ENCODE data around the gene ANKRD45. TPM values are rescaled to one million over a fixed set of nuclear protein-coding genes. Genes with fewer than 3 reads are reported as not detected.
"Not testable (repeated sequence)": the region's sequence is repeated elsewhere in the genome, so short reads cannot be mapped to it uniquely, and the experiment has no call there.

The ANKRD45 gene
- total RNA-seq, 1 experiment from 2014 or later = not detected

DNA sequence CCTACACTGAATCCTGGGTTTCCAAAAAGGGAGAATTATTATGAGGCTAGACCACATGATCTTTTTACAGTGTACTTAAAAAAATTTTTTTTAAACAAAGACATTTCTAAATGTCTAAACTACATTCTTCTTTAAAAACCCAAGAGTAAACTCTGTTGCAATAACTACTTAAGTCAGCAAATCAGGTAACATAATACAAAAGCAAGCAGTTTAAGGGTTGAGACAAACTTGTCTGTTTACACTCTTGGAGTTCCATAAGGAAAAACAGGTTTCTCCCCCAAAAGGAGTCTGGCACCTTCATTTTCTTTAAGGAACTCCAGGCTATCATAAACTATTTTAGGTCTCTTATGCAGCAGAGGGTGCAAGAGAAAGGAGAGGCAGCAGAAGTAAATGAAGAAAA is 12.5 kb upstream of the ANKRD45 start:
- in situ Hi-C loops (cut with HindIII; ENCODE audit: low pct_unique_long_range_greater_than_20kb, low sequenced_read_pairs) = no loop called here
- no peak for DNase-seq (ENCODE audit: low read depth, low spot score)
- no peak for ATAC-seq
- Histone ChIP-seq H3K27me3 (ENCODE audit: control insufficient read depth, insufficient read depth, low read length) (no peaks in the 10 kb centered on the region), H3K4me3 (ENCODE audit: low read depth in 2 of 2, low read length in 2 of 2) (no peak overlapping the region), H3K36me3 (ENCODE audit: control insufficient read depth, insufficient read depth, low read length) (no peaks in the 10 kb centered on the region), H3K27ac (ENCODE audit: low read length) (no peak overlapping the region), H3K9me3 (ENCODE audit: control insufficient read depth, insufficient read depth, low read depth, low read length) (no peaks in the 10 kb centered on the region), H3K4me1 (ENCODE audit: control insufficient read depth, insufficient read depth, low read length) (no peaks in the 10 kb centered on the region)
- no peak for TF ChIP-seq POLR2AphosphoS5 (IDR thresholded peaks at IDR 0.05; ENCODE audit: low read depth, low read length)
- no peak for TF ChIP-seq TCF7L2 (IDR thresholded peaks at IDR 0.05; ENCODE audit: low read depth, low read length)
- BruUV-seq (replicated peaks) = no TSS peak
- POLR2A ChIA-PET = no interaction called here
- CTCF ChIA-PET = interaction anchor here (0.6 kb wide), 1 partner anchor 36 kb away, joined by 6 read pairs; no protein-coding TSS in a partner anchor
- intact Hi-C loops (cut with micrococcal nuclease; ENCODE audit: unreplicated experiment) = no loop called here

DNA sequence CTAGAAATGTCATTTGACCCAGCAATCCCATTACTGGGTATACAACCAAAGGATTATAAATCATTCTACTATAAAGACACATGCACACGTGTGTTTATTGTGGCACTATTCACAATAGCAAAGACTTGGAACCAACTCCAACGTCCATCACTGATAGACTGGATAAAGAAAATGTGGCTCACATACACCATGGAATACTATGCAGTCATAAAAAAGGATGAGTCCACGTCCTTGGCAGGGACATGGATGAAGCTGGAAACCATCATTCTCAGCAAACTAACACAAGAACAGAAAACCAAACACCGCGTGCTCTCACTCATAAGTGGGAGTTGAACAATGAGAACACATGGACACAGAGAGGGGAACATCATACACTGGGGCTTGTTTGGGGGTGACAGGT is 10.5 kb upstream of the ANKRD45 start:
- H3K27ac ChIP-seq (ENCODE audit: low read length); POLR2A ChIA-PET; ATAC-seq; intact Hi-C loops (cut with micrococcal nuclease; ENCODE audit: unreplicated experiment); CTCF ChIA-PET; H3K9me3 ChIP-seq (ENCODE audit: control insufficient read depth, insufficient read depth, low read depth, low read length); BruUV-seq (replicated peaks); H3K4me1 ChIP-seq (ENCODE audit: control insufficient read depth, insufficient read depth, low read length); H3K27me3 ChIP-seq (ENCODE audit: control insufficient read depth, insufficient read depth, low read length); H3K4me3 ChIP-seq (ENCODE audit: low read depth in 2 of 2, low read length in 2 of 2); DNase-seq (ENCODE audit: low read depth, low spot score); in situ Hi-C loops (cut with HindIII; ENCODE audit: low pct_unique_long_range_greater_than_20kb, low sequenced_read_pairs); H3K36me3 ChIP-seq (ENCODE audit: control insufficient read depth, insufficient read depth, low read length): not testable (repeated sequence)

DNA sequence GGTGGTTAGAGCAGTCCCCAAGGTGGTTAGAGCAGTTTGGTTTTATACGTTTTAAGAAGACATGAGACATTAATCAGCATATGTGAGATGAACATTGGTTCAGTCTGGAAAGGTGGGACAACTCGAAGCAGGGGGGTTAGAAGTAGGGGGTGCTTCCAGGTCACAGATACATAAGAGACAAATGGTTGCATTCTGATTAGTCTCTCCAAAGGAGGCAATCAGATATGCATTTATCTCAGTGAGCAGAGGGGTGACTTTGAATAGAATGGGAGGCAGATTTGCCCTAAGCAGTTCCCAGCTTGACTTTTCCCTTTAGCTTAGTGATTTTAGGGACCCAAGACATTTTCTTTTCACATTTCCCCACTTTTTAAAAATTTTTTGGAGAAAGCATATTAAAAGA is 4.8 kb upstream of the ANKRD45 start:
- H3K27ac ChIP-seq (ENCODE audit: low read length); BruUV-seq (replicated peaks); POLR2A ChIA-PET; DNase-seq (ENCODE audit: low read depth, low spot score); ATAC-seq; H3K27me3 ChIP-seq (ENCODE audit: control insufficient read depth, insufficient read depth, low read length); H3K36me3 ChIP-seq (ENCODE audit: control insufficient read depth, insufficient read depth, low read length); H3K9me3 ChIP-seq (ENCODE audit: control insufficient read depth, insufficient read depth, low read depth, low read length); H3K4me3 ChIP-seq (ENCODE audit: low read depth in 2 of 2, low read length in 2 of 2); in situ Hi-C loops (cut with HindIII; ENCODE audit: low pct_unique_long_range_greater_than_20kb, low sequenced_read_pairs); intact Hi-C loops (cut with micrococcal nuclease; ENCODE audit: unreplicated experiment); H3K4me1 ChIP-seq (ENCODE audit: control insufficient read depth, insufficient read depth, low read length); CTCF ChIA-PET: not testable (repeated sequence)

DNA sequence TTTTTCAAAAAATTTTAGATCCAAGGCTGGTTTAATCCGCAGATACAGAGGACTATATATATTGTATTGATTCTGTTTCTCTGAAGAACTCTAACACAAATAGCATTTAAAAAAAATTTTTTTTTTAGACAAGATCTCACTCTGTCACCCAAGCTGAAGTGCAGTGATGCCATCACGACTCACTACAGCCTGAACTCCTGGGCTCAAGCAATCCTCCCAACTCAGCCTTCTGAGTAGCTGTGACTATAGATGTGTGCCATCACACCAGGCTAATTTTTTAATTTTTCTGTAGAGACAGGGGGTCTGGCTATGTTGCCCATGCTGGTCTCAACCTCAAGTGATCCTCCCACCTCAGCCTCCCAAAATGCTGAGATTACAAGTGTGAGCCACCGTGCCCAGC is 3.0 kb downstream of the ANKRD45 start:
- DNase-seq (ENCODE audit: low read depth, low spot score) (no peak), ATAC-seq (no peak)
- in situ Hi-C loops (cut with HindIII; ENCODE audit: low pct_unique_long_range_greater_than_20kb, low sequenced_read_pairs) = no loop called here
- intact Hi-C loops (cut with micrococcal nuclease; ENCODE audit: unreplicated experiment) = no loop called here
- Histone ChIP-seq H3K27ac (ENCODE audit: low read length) (no peak overlapping the region), H3K9me3 (ENCODE audit: control insufficient read depth, insufficient read depth, low read depth, low read length) (no peaks in the 10 kb centered on the region), H3K4me1 (ENCODE audit: control insufficient read depth, insufficient read depth, low read length) (no peaks in the 10 kb centered on the region), H3K36me3 (ENCODE audit: control insufficient read depth, insufficient read depth, low read length) (no peaks in the 10 kb centered on the region), H3K4me3 (ENCODE audit: low read depth in 2 of 2, low read length in 2 of 2) (no peak overlapping the region), H3K27me3 (ENCODE audit: control insufficient read depth, insufficient read depth, low read length) (peaks cover 3% of the 10 kb centered on the region; the same call in 1 of the 2 replicates)
- TF ChIP-seq, protein P1, sequence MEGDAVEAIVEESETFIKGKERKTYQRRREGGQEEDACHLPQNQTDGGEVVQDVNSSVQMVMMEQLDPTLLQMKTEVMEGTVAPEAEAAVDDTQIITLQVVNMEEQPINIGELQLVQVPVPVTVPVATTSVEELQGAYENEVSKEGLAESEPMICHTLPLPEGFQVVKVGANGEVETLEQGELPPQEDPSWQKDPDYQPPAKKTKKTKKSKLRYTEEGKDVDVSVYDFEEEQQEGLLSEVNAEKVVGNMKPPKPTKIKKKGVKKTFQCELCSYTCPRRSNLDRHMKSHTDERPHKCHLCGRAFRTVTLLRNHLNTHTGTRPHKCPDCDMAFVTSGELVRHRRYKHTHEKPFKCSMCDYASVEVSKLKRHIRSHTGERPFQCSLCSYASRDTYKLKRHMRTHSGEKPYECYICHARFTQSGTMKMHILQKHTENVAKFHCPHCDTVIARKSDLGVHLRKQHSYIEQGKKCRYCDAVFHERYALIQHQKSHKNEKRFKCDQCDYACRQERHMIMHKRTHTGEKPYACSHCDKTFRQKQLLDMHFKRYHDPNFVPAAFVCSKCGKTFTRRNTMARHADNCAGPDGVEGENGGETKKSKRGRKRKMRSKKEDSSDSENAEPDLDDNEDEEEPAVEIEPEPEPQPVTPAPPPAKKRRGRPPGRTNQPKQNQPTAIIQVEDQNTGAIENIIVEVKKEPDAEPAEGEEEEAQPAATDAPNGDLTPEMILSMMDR (IDR thresholded peaks at IDR 0.05) = no peak
- TF ChIP-seq POLR2AphosphoS5 (IDR thresholded peaks at IDR 0.05; ENCODE audit: low read depth, low read length) (no peak), TCF7L2 (IDR thresholded peaks at IDR 0.05; ENCODE audit: low read depth, low read length) (no peak), SIN3A (IDR thresholded peaks at IDR 0.05; ENCODE audit: borderline replicate concordance, insufficient read depth, low read depth, low read length) (no peak)
- TF ChIP-seq, protein P2, sequence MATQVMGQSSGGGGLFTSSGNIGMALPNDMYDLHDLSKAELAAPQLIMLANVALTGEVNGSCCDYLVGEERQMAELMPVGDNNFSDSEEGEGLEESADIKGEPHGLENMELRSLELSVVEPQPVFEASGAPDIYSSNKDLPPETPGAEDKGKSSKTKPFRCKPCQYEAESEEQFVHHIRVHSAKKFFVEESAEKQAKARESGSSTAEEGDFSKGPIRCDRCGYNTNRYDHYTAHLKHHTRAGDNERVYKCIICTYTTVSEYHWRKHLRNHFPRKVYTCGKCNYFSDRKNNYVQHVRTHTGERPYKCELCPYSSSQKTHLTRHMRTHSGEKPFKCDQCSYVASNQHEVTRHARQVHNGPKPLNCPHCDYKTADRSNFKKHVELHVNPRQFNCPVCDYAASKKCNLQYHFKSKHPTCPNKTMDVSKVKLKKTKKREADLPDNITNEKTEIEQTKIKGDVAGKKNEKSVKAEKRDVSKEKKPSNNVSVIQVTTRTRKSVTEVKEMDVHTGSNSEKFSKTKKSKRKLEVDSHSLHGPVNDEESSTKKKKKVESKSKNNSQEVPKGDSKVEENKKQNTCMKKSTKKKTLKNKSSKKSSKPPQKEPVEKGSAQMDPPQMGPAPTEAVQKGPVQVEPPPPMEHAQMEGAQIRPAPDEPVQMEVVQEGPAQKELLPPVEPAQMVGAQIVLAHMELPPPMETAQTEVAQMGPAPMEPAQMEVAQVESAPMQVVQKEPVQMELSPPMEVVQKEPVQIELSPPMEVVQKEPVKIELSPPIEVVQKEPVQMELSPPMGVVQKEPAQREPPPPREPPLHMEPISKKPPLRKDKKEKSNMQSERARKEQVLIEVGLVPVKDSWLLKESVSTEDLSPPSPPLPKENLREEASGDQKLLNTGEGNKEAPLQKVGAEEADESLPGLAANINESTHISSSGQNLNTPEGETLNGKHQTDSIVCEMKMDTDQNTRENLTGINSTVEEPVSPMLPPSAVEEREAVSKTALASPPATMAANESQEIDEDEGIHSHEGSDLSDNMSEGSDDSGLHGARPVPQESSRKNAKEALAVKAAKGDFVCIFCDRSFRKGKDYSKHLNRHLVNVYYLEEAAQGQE (IDR thresholded peaks at IDR 0.05; ENCODE audit: insufficient read depth in 1 of 2, low read depth in 2 of 2, low read length in 1 of 2) = no peak
- ChIA-PET POLR2A (no interaction called here), CTCF (no interaction called here)
- no TSS peak for BruUV-seq (replicated peaks)
